Endodermal cell (in vitro differentiated cells): ENCODE measurements around the gene IL4I1. TPM values are rescaled to one million over a fixed set of nuclear protein-coding genes. Genes with fewer than 3 reads are reported as not detected.
A peak's percentile ranks its signal among the peaks of the same experiment; 100 is the strongest.

Experiments used
- DNase-seq: peaks from one replicate; pipeline ENCODE4 v3.0.0-alpha.2; 2017
- H3K27ac ChIP-seq: 2 replicates; pipeline ENCODE4 v1.5.1; 2013; ENCODE audit warnings: mild to moderate bottlenecking, low read depth, low read length, moderate library complexity
- H3K27me3 ChIP-seq: 2 replicates; pipeline ENCODE4 v1.6.1; 2013; ENCODE audit warnings: mild to moderate bottlenecking, low read length, moderate library complexity; ENCODE audit not compliant: insufficient read depth, control insufficient read depth, poor library complexity, severe bottlenecking
- H3K36me3 ChIP-seq: 2 replicates; pipeline ENCODE4 v1.7.0; 2013; ENCODE audit warnings: mild to moderate bottlenecking, low read length, moderate library complexity; ENCODE audit not compliant: control insufficient read depth, insufficient read depth
- H3K4me1 ChIP-seq: one replicate; pipeline ENCODE4 v1.7.0; 2013; ENCODE audit warnings: low read length; ENCODE audit not compliant: control insufficient read depth, insufficient read depth
- H3K4me3 ChIP-seq: 2 replicates; pipeline ENCODE4 v1.5.1; 2013; ENCODE audit warnings: mild to moderate bottlenecking, low read length, moderate library complexity
- H3K9ac ChIP-seq: 2 replicates; pipeline ENCODE4 v1.6.1; 2013; ENCODE audit warnings: mild to moderate bottlenecking, low read length, moderate library complexity; ENCODE audit not compliant: poor library complexity, severe bottlenecking; ENCODE audit errors: extremely low read depth
- H3K9me3 ChIP-seq: 2 replicates; pipeline ENCODE4 v1.6.1; 2013; ENCODE audit warnings: mild to moderate bottlenecking, low read length, moderate library complexity; ENCODE audit not compliant: control insufficient read depth
- H3K27ac Mint-ChIP-seq: 2 replicates; pipeline ENCODE4 v1.8.0; 2020; ENCODE audit warnings: mixed read lengths
- H3K27me3 Mint-ChIP-seq: 2 replicates; pipeline ENCODE4 v1.8.0; 2021; ENCODE audit warnings: mild to moderate bottlenecking, mixed read lengths; ENCODE audit not compliant: insufficient read depth
- H3K36me3 Mint-ChIP-seq: 2 replicates; pipeline ENCODE4 v1.8.0; 2020; ENCODE audit warnings: low read depth, mixed read lengths
- H3K4me1 Mint-ChIP-seq: 2 replicates; pipeline ENCODE4 v1.8.0; 2020; ENCODE audit warnings: mixed read lengths
- H3K4me3 Mint-ChIP-seq: 2 replicates; pipeline ENCODE4 v1.8.0; 2020; ENCODE audit warnings: mild to moderate bottlenecking, moderate library complexity, mixed read lengths
- H3K9me3 Mint-ChIP-seq: 2 replicates; pipeline ENCODE4 v1.8.0; 2020; ENCODE audit warnings: mild to moderate bottlenecking, mixed read lengths
- CTCF ChIP-seq: fragments of 200-600 bp; sonication (generic); conservative IDR thresholded peaks from 2 replicates; pipeline ENCODE4 v1.5.0; 2021; ENCODE audit warnings: antibody characterized with exemption, mild to moderate bottlenecking
- WGBS, 2 experiments: methylation state at CpG; one replicate each; pipeline versions ENCODE4 v1.1.5 to v1.1.7; 2013; ENCODE audit warnings: missing lambda C conversion rate in 2 of 2, mixed read lengths in 1 of 2; ENCODE audit not compliant: insufficient coverage in 1 of 2, insufficient read length in 1 of 2; 5-methylcytosine and 5-hydroxymethylcytosine counted together
- total RNA-seq, 2 donors: library from RNA; stranded (reverse); fragmentation: NEBNext Ultra II Directional in 1 of 2; extraction: Animal tissue kit (Norgen Biotek cat#: 25700) in 1 of 2; gene quantifications; 2 replicates in 1 of 2; 3 replicates in 1 of 2; pipeline ENCODE4 v1.2.1, GENCODE V29; 2021

IL4I1 gene
- total RNA-seq, 2 donors from 2014 or later = 0.97 TPM; not detected in 1

GRCh38 chr19:49940482-49940791 lies 43.8 kb upstream of the IL4I1 start:
- Mint-ChIP-seq H3K36me3 (no peaks in the 10 kb centered on the region), H3K9me3 (peaks cover under 1% of the 10 kb centered on the region), H3K27me3 (peaks cover 2% of the 10 kb centered on the region), H3K4me1 (no peaks in the 10 kb centered on the region), H3K27ac (no peak overlapping the region), H3K4me3 (no peak overlapping the region)
- Histone ChIP-seq H3K4me3 (no peak overlapping the region), H3K4me1 (no peaks in the 10 kb centered on the region), H3K9me3 (no peaks in the 10 kb centered on the region), H3K36me3 (no peaks in the 10 kb centered on the region), H3K27ac (no peak overlapping the region), H3K9ac (no peak overlapping the region), H3K27me3 (no peaks in the 10 kb centered on the region)
- WGBS, 2 experiments = 97% methylated on average over 5 of the region's 5 CpGs
- no peak for DNase-seq
- TF ChIP-seq CTCF = peak; percentile 22

GRCh38 chr19:49939721-49940481 lies 43.2 kb upstream of the IL4I1 start:
- H3K27ac Mint-ChIP-seq = no peak overlapping the region
- DNase-seq = peak; percentile 62

GRCh38 chr19:49938662-49939061 lies 42.0 kb upstream of the IL4I1 start:
- H3K4me1 Mint-ChIP-seq = no peaks in the 10 kb centered on the region
- H3K9me3 ChIP-seq = no peaks in the 10 kb centered on the region
- no peaks in the 10 kb centered on the region for H3K9me3 Mint-ChIP-seq
- H3K27me3 Mint-ChIP-seq = peaks cover 2% of the 10 kb centered on the region
- H3K27ac Mint-ChIP-seq = no peak overlapping the region
- no peak overlapping the region for H3K4me3 Mint-ChIP-seq
- no peak for TF ChIP-seq CTCF
- H3K9ac ChIP-seq = no peak overlapping the region
- H3K36me3 Mint-ChIP-seq = peaks cover 1% of the 10 kb centered on the region
- H3K27ac ChIP-seq = no peak overlapping the region
- no peaks in the 10 kb centered on the region for H3K4me1 ChIP-seq
- DNase-seq = no peak
- 62 to 83% methylated on average over 3 to 4 of the region's 4 CpGs for WGBS, 2 experiments
- no peak overlapping the region for H3K4me3 ChIP-seq
- no peaks in the 10 kb centered on the region for H3K36me3 ChIP-seq
- H3K27me3 ChIP-seq = no peaks in the 10 kb centered on the region

More at GRCh38 chr19:49939721-49940481, 43.2 kb upstream of the IL4I1 start:
- H3K36me3 ChIP-seq = no peaks in the 10 kb centered on the region
- no peak overlapping the region for H3K4me3 ChIP-seq
- H3K4me1 ChIP-seq = no peaks in the 10 kb centered on the region
- Mint-ChIP-seq H3K36me3 (no peaks in the 10 kb centered on the region), H3K4me1 (no peaks in the 10 kb centered on the region), H3K4me3 (no peak overlapping the region), H3K9me3 (no peaks in the 10 kb centered on the region), H3K27me3 (peaks cover 2% of the 10 kb centered on the region)
- no peaks in the 10 kb centered on the region for H3K27me3 ChIP-seq
- H3K9ac ChIP-seq = no peak overlapping the region
- H3K27ac ChIP-seq = no peak overlapping the region
- 84 to 100% methylated on average over 3 to 7 of the region's 7 CpGs for WGBS, 2 experiments
- no peaks in the 10 kb centered on the region for H3K9me3 ChIP-seq
- peak; percentile 52 for TF ChIP-seq CTCF
